ENCODE data around the gene CDH13.

The CDH13 gene

GRCh38 chr16:83070416-83071209 is 443.8 kb downstream of the CDH13 start:
- no peak for DNase-seq

- no peak for DNase-seq
Measured at GRCh38 chr16:83075956-83076355, 449.2 kb downstream of the CDH13 start.

GRCh38 chr16:83083361-83083760 is 456.6 kb downstream of the CDH13 start:
- no peak for DNase-seq

- DNase-seq = no peak
Measured at GRCh38 chr16:83085660-83086059, 458.9 kb downstream of the CDH13 start.

GRCh38 chr16:83095941-83096692 is 469.3 kb downstream of the CDH13 start:
- no peak for DNase-seq

- no peak for DNase-seq
Measured at GRCh38 chr16:83098536-83098935, 471.8 kb downstream of the CDH13 start.

- DNase-seq = no peak
Measured at GRCh38 chr16:83100679-83101078, 473.9 kb downstream of the CDH13 start.

GRCh38 chr16:83102336-83102735 is 475.6 kb downstream of the CDH13 start:
- DNase-seq = no peak

GRCh38 chr16:83105279-83106077 is 478.7 kb downstream of the CDH13 start:
- DNase-seq = no peak

- no peak for DNase-seq
Measured at GRCh38 chr16:83109490-83110125, 482.8 kb downstream of the CDH13 start.

GRCh38 chr16:83110269-83110668 is 483.5 kb downstream of the CDH13 start:
- no peak for DNase-seq

- DNase-seq = no peak
Measured at GRCh38 chr16:83113317-83113716, 486.5 kb downstream of the CDH13 start.

GRCh38 chr16:83113811-83114210 is 487.0 kb downstream of the CDH13 start:
- no peak for DNase-seq

- DNase-seq = no peak
Measured at GRCh38 chr16:83115491-83116232, 488.9 kb downstream of the CDH13 start.

- no peak for DNase-seq
Measured at GRCh38 chr16:83116274-83116892, 489.6 kb downstream of the CDH13 start.

GRCh38 chr16:83117810-83118209 is 491.0 kb downstream of the CDH13 start:
- no peak for DNase-seq

GRCh38 chr16:83118365-83118764 is 491.6 kb downstream of the CDH13 start:
- no peak for DNase-seq

GRCh38 chr16:83125999-83126568 is 499.3 kb downstream of the CDH13 start:
- DNase-seq = no peak

GRCh38 chr16:83128041-83128440 is 501.3 kb downstream of the CDH13 start:
- no peak for DNase-seq

GRCh38 chr16:83130039-83130438 is 503.3 kb downstream of the CDH13 start:
- no peak for DNase-seq

GRCh38 chr16:83134638-83135037 is 507.9 kb downstream of the CDH13 start:
- no peak for DNase-seq
